ENCODE data around the gene LRRC49.

GRCh38 chr15:71013446-71013845, 120.8 kb downstream of the LRRC49 start:
- TF ChIP-seq GATA2 (IDR thresholded peaks at IDR 0.05; ENCODE audit: low read depth, low read length) (no peak), GATA3 (IDR thresholded peaks at IDR 0.05; ENCODE audit: low read depth, low read length) (no peak)

Data from SH-SY5Y (cell line).